ENCODE data around the gene MLLT1.
A peak's percentile ranks its signal among the peaks of the same experiment; 100 is the strongest.

Gene MLLT1

DNA sequence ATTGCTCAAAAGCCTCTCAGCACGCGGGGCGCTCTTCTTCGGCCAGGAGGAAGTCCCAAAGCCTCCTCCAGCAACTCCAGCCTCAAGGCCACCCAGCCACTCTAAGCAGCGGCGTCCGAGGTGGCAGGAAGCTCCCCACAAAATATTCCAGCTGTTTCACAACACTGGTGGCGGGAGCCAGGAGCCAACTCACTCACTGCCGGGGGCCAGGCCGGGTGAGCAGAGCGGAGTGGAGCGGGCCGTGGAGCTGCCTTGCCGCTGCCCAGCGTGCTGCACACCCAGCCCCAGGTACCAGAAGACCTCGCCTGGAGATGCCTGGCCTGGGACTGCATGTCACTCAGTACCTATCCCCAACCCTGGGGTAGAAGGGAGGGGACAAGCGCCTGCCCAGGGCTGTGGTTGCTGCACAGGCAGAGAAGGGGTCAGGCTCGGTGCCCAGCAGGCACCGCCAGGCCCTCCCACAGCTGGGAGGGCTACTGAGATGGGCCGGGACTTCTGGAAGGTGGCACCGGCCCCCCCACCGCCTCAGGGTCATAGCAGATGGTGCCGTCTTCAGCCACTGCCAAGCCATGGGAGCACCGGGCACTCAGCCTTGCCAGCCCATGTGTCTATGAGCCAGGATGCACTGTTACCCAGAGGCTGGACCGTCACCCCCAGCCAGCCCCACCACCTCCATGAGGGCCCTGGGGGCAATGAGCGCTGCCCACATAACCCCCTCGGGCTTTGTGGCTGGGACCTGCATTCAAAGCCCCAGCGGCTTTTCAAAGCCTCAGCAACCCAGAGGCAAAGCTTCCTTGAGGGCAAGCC lies 59.2 kb downstream of the MLLT1 start:
- no peak for DNase-seq

DNA sequence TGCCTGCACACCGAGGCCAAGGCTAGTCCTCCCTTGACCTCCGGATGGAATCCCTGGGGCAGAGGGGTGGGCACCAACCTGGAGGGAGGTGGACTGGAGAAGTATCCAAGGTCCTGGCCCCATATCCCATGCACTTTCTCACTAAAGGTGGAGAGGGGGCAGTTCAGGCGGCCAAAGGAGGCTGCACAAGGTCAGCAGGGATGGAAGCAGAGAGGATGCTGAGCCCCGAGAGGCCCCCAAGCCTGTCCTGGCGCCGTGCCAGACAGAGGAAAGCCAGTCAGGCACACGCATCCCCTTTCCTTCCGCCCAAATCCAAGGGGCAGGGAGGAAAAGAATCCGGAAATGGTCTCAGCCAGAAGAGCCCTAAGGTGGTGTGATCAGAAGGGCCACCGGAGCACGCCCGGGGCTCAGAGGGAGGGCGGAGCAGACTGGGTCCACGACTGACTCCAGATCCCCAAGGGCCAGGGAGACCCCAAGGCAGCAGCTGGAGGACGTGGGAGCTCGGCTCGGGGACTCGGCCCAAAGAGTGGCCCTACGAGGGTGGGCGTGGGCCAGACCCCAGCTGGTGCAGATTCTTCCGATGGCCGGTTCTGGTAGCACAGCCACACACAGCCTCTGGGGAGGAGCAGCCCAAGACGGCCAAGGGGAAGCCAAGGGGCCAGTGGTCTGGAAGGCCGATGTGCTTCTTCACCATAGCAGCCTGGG lies 60.0 kb downstream of the MLLT1 start:
- DNase-seq, result no peak

DNA sequence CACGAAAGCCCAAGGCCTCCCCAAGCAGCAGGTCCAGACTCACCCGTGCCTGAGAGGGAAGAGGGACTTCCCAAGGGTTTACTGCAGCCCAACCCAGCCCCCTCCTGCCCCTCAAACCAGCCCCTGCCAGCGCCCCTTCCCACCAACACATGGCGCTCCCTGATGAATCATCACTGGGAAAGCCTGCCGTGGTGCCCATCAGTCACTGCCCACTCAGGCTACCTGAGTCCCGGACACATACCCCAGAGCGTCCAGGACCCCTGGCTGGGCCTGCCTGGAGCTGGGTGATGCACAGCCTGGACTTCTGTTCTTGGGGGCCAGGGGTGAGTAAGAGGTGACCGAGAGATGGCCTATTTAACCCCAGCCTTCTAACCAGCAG lies 60.6 kb downstream of the MLLT1 start:
- DNase-seq, result no peak

DNA sequence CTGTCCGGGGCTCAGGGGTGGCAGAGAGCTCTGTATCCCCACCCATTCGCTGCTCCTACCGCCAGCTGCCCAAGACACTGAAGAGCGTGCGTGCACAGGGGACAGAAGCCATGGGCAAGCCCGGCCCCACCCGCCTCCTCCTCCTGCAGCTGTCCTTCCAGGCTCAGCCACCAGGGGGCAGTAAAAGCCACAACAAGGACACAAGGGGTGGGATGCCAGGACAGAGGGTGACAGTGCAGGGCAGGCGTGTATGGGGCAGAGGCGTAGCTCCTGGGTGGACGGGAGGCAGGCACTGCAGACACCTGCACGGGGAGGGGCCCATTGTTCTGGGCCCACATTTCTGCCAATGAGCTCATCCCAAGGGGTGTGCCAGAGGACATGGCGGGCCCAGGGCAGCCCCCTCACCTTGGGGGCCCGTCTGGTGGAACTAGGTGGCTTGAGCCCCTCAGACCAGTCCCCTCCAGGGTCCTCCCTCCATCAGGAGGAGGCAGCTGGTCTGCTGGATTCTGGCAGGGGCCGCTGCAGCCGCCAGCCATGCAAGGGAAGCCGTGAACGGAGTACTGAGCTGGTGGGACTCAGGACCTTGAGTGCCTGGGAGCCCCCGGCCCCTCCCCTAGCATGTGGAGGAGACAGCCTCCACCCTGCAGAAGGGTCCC lies 61.2 kb downstream of the MLLT1 start:
- peak; percentile 43 to 76 (median 56) for DNase-seq

DNA sequence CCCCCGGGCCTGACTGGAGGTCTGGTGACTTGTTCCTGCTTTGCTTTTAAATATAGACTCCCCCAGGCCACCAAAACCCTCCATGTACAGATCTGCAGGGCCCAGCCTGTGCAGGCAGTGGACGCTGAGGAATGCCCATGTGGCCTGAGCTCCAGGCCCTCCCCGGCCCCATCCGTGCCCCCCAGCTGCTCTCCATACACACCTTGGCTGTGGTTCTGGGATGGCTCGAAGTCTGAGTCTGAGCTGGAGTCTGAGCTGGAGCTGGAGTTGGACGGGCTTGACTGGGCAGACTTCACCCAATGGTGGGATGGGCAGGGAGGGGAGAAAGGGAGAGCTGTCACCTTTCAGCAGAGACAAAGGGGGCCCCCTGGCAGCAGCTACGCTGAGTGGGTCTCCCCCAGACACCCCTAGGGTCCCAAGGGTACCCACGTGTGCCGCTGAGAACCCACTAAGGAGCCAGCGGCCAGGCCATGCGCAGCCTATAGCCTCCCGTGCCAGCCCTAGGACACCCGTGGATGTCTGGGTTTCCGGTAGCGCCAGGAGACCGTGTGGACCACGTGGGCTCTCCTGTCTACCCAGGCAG lies 61.9 kb downstream of the MLLT1 start:
- no peak for DNase-seq

DNA sequence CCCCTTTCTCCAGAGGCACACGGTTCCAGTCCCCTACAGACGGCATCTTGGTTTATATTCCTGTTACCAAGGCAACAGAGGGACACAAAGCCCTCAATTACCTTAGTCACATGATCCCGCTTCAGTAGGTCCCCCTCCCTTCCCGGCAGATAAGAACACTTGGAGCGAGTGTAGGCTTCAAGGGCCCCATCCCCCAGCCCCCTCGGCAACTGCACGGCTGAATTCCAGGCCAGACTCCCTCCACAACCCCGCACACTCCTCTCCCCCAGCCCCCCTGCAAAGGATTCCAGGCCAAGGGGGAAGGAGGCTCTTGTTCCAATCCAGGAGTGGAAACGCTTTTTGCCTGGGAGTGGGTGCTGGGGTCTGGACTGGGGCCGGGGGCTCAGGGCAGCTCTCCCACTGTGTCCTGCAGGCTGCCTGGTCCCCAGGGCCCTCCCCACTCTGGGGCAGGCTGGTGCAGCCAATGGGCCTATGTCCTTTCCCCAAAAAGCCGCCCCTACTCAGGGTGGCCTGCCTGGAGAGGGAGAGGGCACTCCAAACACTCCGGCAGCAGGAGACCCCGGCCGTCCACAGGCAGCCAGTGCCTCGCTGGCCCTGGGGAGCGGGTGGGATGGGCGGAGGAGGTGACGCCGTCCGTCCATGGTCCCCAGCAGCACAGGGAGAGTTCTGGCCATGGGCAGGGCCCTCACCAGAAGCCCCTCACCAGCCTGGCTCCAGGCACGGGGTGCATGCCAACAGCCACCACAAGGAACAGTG lies 62.6 kb downstream of the MLLT1 start:
- DNase-seq, result peak; percentile 72 to 94 (median 75)

DNA sequence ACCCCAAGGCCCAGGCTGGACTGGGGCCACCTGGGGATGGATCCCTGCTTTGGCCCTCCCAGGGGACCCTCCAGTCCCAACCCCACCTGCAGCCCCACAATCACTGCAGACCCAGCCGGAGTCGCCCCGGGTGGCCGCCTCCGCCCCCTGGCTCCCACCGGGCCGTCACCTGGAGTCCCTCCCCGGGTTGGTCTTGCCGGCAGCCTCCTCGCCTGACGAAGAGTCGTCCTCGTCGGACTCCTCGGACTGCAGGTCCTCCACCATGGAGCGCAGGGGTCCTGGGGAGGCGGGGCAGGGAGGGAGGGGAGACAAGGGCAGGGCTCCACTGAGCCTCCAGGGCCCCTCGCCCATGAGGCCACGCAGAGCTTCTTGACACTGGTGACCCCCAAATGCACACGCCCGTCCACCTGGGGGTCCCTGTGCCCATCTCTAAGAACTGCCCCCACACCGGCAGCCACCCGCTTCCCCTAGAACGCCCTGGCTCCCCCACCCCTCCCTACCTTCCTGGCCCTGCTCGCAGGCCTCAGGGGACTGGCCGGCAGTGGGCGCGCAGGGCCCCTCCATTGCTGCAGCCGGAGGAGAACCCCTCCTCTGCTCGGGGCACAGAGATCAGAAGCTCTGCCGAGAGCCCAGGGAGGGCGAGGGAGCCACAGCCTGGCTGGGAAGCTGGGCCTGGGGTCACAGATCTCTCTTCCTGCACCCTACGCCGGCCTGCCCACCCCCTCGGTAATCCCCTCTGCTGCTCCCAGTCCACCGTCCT lies 63.4 kb downstream of the MLLT1 start:
- DNase-seq, result no peak

DNA sequence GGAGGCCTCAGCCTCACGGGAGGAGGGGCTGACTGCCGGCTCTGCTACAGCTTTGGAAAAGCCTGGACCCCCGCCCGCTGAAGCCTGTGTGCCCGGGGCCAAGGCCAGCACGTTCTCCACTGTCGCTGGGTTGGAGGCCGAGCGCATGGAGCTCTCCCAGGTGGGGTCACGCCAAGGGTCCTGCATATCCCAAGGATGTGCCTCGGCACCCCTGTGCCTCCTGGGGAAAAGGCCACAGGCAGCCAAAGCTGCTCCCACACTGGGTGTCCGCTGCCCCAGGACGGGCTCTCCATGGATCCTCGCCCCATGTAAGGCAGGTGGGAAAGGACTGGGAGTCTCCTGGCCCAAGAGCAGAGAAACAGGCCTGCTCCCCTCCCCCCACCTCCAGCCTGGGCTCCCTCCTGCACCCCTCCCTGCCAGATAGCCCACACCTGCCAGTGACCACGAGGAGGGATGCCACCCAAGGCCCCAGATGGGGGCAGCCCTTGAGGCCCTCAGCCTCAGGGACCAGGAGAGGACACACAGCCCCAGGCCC lies 64.0 kb downstream of the MLLT1 start:
- no peak for DNase-seq

DNA sequence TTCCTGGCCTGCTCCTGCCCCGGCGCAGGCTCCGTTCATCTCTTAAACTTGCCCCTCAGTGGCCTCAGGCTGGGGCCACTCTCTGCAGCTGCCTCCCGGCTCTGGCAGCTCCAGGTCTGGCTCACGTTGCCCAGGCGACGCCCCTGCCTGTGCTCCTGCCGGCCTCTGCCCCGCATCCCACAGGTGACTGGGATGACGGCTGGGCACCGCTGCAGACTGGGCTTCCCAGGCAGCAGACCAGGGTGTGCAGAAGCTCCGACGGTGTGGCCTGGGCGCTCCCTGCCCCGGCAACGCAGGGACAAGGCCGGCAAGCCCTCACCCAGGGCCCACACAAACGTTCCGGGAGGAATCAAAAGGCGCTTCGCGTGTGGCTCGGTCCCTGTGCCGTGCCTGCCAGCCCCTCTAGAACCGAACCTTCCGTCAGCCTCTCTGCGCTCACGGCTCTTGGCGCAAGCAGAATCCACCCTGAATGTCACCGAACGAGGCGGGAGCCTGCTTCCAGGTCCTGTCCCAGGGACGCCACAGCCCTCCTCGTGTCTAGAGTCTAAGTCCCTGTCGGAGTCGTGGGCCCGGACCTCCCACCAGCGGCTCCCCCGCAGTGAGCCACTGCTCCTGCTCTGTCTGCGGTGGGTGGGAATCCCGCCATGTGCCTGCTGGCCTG lies 64.8 kb downstream of the MLLT1 start:
- DNase-seq, result no peak

DNA sequence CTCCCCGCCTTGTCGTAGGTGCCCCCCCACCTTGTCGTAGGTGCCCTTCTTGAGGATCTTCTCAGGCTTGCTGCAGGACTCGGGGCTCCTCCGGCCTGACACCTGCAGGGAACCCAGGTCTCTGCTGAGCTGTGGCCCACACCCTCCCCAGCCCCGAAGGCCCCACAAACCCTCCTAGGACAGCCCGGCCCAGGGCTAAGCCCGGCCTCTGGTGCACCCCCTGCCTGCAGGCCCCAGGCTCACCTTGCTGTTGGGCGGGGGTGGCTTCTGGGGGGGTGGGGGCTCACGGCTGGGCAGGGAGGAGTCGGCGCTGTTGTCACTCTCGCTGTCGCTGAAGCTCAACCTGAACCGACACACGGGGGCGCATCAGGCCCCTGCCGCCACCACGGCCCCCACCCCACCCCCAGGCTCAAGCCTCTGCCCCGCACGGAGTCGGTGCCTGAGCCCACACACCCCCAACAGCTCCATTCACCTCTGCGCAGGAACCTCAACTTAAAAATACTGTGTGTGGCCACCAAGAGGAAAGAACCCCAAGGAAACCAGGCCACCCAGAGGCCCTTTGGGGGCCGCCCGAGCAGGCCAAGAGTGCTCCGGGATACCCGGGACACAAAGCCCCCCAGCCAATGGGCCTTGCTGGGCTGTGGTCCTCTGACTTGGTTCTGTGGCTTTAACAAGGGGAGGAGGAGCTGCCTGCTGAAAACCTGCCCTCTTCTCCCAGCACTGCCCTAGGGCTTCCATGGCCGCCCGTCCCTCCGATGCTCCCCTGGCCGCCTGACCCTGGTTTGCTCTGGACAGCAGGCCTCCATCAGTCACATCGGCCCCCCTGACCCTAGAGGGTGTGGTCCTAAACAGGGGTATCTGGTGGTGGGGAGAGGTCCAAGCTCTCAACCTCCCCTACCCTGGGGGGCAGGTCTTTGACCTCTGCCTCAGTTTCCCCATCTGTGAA lies 65.8 kb downstream of the MLLT1 start:
- no peak for DNase-seq

DNA sequence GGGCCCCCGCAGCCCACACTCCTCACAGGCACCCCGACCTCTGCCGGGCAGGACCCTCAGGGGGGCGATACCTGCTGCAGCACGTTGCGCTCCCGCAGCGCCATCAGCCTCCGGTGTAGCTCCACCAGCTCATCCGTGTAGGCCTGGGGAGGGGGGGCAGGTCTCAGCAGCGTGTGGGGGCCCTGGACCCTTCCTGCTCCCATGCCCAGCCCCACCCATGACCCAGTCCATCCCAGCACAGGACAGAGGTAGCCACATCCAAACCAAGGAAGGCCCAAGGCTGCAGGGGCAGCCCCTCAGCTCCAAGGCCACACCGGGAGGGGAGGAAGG lies 66.5 kb downstream of the MLLT1 start:
- DNase-seq, result no peak

DNA sequence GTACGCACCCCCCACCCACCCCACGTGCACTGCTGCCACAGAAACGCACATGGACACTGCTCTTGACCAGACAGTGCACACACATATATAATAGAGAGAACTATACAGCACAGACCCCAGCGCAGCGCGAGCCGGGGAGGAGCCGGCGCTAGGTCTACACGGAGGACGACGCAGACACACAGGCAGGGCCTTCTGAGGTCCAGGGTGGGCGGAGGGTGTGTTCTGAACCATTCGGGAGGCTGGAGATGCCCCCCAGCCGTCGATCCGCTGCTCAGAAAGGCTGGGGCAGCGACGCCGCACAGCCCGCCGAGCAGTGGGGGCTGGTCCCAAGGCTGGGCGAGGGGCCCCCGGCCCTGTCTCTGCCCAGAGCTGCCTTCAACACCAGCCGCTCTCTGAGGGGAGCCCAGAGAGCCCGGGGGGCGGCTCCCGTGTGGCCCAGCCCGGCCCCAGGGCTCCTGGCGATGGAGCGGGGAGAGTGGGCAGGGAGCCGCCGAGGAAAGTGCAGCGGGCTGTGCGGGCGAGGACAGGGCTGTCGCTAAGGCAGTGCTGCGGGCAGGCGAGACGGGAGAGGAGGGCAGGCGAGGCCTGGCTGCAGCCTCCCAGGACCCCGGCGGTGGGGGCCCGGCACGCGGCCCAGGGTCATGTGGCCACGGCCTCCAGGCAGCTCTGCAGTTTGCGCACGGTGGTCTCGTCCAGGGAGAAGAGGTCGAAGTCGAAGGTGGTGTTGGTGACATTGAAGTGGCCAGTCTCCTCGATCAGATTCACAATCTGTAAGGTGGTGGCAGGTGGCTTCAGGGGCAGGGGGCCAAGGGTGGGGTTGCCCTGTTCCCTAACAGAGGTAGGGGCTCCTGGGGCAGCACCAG lies 67.1 kb downstream of the MLLT1 start:
- no peak for DNase-seq

DNA sequence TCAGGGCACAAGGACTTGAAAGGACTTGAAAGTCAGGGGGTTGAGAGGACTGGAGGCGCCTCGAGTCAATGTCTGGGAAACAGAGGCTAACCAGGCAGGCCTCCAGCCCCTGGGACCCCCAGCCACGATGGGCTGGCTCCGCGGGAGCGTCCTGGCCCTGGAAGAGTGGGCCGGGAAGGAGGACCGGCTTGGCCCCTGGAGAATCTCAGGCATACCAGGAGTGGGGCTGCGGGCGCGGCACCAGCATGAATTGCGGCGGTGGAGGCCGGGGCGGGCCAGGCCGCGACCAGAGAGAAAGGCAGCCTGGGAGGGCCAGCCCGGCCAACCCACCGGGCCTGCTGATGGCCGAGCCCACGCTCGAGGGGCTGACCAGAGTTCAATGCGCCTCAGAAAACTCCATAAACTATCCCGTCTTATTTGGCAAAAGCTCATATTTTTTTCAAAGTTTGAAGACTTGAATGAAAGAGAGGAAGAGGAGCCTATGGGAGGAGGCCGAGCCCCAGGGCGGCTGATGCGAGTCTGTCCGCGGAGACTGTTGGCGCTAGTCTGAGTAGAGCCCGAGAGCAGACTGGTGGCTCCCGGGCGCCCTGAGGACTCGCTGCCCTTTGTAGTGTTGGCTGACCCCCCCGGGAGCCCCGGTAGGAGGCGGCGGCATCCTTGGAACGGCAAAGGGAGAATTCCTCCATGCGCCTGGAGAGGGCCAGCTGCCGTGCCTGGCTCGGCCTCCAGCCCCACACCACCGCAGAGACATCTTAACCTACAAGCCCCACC lies 68.0 kb downstream of the MLLT1 start:
- DNase-seq, result no peak

DNA sequence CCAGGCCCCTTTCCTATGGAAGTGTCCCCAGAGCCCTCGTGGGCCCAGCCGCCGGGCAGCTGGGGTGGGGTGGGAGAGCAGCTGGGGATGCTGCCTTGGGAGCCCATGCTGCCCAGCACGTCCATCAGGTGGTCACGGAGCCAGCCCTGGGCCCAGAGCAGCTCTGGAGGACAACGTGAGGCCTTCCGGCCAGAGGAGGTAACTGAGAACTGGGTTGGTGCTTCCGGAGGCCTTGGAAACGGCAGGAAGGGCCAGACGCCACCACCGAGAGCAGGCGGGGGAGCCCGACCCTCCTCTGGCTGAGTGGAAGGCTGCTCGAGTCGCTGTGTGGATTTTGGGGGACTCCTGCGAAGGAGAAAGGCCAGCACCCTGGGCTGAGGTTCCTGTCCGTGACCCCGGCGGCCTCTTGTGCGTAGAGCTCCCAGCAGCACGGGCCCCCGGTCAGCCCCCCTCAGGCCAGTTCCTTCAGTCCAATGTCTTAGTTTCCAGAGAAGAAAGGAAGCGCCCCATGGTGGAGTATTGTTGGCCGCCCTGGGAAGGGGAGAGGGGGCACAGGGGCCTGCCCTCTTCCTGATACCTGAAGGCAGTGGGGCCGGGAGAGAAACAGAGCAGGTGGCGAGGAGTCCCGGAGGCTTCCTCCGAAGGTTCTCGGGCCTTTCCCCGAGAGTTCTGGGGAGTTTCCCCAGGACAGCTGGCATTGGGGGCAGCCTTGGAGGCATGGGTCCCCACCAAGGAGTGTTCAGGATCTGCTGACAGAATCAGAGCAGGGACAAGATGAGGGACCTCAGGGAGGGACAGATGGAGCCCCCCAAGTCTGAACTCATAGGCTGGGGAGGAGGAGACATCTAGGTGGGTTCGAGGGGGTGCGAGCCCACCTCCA lies 68.8 kb downstream of the MLLT1 start:
- no peak for DNase-seq

DNA sequence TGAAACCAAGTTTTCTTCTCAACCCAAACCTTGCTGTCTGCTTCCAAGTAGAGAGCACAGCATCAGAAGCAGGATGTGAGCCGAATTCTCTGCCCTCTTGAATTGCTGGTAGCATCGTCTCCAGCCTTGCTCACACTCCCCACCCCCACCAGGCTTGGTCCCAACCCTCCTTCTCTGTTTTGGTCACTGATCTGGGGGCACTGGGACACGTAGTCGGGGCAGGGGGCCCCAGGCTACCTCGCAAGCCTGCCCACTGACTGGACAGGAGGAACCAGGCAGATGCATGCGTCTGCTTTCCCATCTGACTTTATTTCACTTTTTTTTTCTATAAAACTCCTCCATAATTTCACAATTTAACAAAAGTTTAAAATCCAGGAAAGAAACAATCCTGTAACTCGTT lies 69.7 kb downstream of the MLLT1 start:
- DNase-seq, result no peak

DNA sequence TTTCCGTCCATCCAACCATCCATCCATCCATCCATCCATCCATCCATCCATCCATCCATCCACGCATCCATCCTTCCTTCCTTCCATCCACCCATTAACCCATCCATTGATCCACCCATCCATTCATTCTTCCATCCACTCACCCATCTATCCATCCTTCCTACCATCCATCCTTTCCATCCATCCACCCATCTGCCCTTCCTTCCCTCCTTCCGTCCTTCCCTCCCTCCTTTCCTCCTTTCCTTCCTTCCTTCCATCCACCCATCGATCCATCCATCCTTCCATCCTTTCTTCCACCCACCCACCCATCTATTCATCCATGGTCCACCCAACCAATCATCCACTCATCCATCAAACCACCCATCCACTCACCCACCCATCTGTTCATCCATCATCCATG lies 70.1 kb downstream of the MLLT1 start:
- DNase-seq, result no peak

DNA sequence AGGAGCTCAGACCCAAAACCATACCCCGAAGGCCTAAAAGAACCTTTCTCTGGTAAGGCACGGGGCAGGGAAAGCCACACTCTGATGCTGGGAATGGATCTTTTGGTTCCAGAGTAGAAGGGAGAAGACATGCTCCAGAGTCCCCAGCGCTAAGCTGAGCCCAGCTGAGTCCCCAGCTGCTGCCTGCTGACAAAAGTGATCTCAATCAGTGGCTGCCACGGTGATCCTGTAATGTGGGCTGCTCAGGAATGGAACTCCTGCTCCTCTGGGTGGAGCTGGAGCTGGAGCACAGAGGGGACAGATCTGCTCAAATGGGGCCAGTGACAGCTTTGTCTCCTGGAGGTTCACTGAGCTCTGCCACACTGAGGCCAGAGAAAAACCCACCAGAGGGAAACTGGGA lies 70.5 kb downstream of the MLLT1 start:
- DNase-seq, result no peak

Measured in NCI-H1417 (cell line).